HG03558 (cell line): ENCODE measurements around the gene SLC15A3.
"Not testable (repeated sequence)": the region's sequence is repeated elsewhere in the genome, so short reads cannot be mapped to it uniquely, and the experiment has no call there.

Source experiments
- ATAC-seq: cut with Tn5 transposase; IDR thresholded peaks from one replicate; pipeline ENCODE4 v1.9.1; 2021; ENCODE audit warnings: moderate number of reproducible peaks; ENCODE audit not compliant: unreplicated experiment; ENCODE audit errors: extremely low read depth

SLC15A3 gene

DNA sequence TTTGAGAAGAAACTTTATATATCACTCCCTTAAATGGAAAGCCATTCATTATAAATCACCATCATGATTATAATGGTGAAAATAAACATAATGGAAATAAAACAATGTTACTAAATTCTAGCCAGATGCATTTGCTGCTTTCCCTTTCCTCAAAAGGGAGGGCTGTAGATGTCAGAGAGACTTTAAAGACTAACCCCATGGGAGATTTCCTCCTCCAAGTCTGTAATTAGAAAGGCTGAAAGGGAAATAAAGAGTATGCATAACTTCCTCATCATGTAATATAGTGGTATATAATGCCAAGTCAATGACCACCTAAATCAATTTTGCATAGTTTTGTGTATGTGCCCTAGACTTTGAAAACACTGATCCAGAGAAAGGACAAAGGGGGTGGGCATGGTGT is 25.9 kb upstream of the SLC15A3 start:
- ATAC-seq = no peak

GRCh38 chr11:60977224-60977623 is 25.2 kb upstream of the SLC15A3 start:
- no peak for ATAC-seq

DNA sequence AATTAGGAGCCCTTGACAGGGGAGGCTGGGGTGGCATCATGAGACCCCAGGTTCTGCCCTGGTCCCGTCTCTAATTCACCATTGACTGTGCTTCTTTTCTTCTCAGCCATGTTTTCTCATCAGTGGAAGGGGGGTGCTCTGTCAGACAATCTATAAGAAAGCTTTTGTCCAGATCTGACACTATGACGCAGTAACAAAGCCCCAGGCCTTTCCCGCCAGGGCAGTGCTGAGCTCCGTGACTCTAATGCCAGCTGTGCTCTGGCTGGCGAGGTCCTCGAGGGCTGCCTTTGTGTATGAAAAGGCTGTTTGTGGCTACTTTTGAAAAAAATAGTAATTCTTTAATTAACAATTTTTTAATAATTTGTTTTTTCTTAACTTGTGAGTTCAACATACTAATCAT is 22.8 kb upstream of the SLC15A3 start:
- no peak for ATAC-seq

DNA sequence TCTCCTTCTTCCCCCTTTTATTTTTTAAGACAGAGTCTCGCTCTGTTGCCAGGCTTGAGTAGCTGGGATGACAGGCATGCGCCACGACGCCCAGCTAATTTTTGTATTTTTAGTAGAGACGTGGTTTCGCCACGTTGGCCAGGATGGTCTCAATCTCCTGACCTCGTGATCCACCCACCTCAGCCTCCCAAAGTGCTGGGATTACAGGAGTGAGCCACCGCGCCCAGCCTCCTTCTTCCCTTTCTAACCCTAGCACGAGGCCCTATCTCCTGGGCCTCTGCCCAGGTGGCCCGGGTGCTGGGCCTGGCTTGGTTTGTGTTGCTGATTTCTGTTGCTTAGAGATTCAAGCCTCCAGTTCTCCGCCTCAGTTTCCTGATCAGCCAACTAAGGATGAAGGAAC is 22.3 kb upstream of the SLC15A3 start:
- ATAC-seq = not testable (repeated sequence)

- ATAC-seq = no peak
These were observed 21.7 kb upstream of the SLC15A3 start for GRCh38 chr11:60973699-60974098.

GRCh38 chr11:60972182-60973030 is 20.4 kb upstream of the SLC15A3 start:
- no peak for ATAC-seq

- no peak for ATAC-seq
These were observed 19.5 kb upstream of the SLC15A3 start, which contains the start of gene CD6 for GRCh38 chr11:60971520-60971919. CD6 (plus strand) TSS chr11:60971680; CDS start chr11:60971866, 186 bp downstream.

DNA sequence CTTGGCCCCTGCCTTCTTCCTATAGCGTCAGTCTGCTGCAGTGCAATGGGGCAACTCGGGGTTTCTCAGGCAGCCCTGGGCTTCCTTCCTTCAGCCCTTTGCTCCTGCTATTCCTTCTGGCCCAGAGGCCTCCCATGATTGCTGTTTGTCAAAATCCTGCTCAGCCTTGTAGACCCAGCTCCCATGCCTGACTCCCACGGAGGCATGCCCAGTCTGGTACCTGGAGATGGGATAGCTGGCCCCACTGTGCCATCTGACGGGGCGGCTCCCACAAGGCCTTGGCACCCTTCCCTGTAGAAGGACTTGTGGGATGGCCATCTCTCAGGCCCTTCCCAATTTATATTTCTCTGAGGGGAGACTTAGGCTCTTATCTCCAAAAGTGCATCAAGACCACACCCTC is 18.9 kb upstream of the SLC15A3 start:
- no peak for ATAC-seq

- no peak for ATAC-seq
These were observed 18.4 kb upstream of the SLC15A3 start for GRCh38 chr11:60970369-60970774.

GRCh38 chr11:60968223-60968622 is 16.2 kb upstream of the SLC15A3 start:
- ATAC-seq = no peak

DNA sequence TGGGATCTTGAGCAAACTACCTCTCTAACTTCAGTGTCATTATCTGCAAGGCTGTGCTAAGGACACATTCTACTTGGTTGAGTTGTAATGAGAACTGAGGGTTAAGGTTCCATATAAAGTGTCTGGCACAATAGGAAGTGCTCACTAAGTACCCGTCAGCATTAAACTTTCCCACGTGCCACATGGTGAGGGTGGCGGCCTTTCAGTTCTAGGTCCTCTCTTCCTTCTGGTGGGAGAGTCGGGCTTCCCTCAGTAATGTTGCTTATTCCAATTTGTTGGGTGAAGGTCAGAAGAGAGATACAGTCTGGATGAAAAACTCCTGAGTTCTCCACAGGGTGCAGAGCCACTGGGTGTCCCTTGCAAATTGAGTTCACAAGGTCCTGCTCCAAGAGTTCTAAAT is 14.9 kb upstream of the SLC15A3 start:
- no peak for ATAC-seq

DNA sequence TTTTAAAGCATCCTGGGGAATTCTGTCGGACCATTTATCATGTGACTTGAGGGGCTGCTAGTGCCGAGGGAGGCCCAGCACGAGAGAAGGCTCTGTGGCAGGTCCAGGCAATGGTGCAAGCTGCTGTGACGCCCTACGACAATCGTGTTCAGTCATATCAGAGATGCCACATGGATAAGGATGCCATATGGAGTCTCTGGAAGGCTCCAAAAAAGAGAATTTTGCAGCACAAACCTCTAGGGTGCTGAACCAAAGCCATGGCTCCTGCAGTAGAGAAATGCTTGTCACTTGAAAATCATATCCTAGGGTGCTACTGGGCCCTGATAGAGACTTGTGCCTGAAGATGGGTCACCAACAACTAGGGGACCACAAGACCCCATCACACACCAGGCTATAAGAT is 12.8 kb upstream of the SLC15A3 start:
- no peak for ATAC-seq

DNA sequence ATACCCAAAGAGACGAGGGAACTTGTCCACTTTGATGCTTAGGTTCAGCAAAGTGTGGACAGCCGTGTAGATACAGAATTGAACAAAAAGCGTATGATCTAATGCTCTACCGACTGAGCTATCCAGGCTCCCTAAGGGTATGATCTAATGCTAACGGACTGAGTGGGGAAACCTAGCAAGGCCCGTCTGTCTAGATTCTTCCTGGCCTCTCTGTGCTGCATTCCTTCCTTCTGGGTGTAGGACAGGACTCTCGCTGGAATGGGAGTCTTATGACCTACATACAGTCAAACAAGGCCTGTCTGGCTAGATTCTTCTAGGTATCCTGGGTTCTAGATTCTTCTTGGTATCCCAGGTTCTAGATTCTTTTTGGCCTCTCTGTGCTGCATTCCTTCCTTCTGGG is 8.4 kb upstream of the SLC15A3 start:
- ATAC-seq = no peak

- no peak for ATAC-seq
These were observed 7.5 kb upstream of the SLC15A3 start for GRCh38 chr11:60959431-60959830.

GRCh38 chr11:60957188-60957587 is 5.2 kb upstream of the SLC15A3 start:
- no peak for ATAC-seq

DNA sequence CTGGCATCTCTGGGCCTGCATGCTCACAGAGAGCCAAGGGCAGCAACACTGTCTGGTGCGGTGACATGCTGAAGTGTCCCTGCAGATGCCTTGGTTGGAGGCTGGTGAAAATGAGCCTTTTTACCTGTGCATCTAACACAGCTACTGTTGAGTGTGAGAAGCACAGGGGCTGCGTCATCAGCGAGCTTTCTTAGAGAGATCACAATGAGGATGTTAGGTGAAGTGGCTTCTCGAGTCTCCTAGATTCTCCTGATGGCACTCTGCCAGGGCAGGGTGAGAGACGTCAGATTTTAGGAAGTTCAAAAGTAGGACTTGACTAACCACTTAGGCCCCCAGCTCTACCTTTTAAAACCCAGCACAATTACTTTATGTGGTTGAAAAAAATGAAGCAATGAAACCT is 3.6 kb upstream of the SLC15A3 start:
- no peak for ATAC-seq

GRCh38 chr11:60954421-60954820 is 2.4 kb upstream of the SLC15A3 start:
- ATAC-seq = no peak

GRCh38 chr11:60953781-60954180 is 1.8 kb upstream of the SLC15A3 start:
- ATAC-seq = no peak

DNA sequence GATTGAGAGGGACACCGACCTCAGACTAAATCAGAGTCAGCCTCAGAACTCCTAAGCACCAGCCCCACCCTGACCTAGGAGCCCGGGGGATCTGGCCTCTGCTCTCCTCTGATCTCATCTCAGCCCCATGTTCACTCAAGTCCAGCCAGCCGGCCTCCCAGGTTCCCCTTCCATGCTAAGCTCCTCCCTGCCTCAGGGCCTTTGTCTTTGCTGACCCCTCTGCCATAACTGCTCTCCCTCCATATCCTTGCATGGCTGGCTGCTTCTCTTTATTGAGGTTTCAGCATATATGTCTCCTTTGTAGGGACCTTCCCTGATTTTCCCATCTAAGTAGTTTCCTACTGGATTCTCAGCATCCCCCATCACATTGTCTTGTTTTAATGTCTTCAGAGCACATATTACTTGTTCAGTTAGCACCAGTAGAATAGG is 780 bp upstream of the SLC15A3 start:
- no peak for ATAC-seq

GRCh38 chr11:60951606-60951903 is 421 bp downstream of the SLC15A3 start:
- no peak for ATAC-seq

GRCh38 chr11:60950933-60951605 is 907 bp downstream of the SLC15A3 start:
- no peak for ATAC-seq

DNA sequence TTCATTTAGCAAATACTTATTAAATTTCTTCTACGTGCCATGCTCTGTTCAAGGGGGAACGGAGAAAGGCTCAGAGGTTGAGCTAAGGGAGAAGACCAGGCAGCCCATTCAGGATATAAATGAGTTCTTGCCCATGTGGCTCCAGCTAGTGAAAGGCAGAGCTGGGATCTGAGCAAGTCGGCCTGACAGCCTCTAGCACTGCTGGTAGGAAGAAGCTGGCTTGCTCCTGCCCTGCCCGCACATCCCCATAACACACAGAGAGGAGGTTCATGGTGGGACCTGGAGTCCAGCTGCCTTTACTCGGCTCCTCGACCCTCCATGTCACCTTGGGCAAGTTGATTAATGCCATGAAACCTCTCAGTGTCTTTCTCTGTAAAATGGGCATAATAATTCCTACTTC is 2.0 kb downstream of the SLC15A3 start:
- no peak for ATAC-seq
